ENCODE data around the gene RBM28. TPM values are rescaled to one million over a fixed set of nuclear protein-coding genes. Genes with fewer than 3 reads are reported as not detected.

RBM28 gene
- total RNA-seq, 1 experiment from 2014 or later = 52.7 TPM

DNA sequence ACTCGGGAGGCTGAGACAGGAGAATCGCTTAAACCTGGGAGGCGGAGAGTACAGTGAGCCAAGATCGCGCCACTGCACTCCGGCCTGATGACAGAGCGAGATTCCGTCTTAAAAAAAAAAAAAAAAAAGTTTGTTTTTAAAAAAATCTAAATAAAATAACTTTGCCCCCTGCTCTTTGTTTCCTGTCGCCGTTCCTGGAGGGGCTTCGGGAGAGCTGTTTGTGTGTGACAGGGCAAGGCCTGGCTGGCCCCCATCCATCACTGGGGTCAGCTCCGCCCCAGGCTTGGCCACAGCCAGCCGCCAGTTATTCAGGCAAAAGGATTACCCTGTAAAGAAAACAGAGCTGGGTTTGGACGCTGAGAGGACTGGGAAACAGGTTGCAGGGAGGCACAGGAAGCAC is 86.2 kb downstream of the RBM28 start:
- in situ Hi-C loops (cut with HindIII; ENCODE audit: low pct_unique_long_range_greater_than_20kb, low sequenced_read_pairs) = no loop called here
- no peak for DNase-seq (ENCODE audit: low read depth, low spot score)

DNA sequence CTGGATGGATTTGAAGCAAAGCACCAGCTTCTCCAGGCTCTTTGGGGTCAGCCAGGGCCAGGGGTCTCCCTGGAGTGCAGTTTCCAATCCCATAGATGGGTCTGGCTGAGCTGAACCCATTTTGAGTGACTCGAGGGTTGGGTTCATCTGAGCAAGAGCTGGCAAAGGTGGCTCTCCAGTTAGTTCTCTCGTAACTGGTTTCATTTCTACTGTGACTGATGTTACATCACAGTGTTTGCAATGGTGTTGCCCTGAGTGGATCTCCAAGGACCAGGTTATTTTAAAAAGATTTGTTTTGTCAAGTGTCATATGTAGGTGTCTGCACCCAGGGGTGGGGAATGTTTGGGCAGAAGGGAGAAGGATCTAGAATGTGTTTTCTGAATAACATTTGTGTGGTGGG is 88.4 kb downstream of the RBM28 start:
- in situ Hi-C loops (cut with HindIII; ENCODE audit: low pct_unique_long_range_greater_than_20kb, low sequenced_read_pairs) = no loop called here
- DNase-seq (ENCODE audit: low read depth, low spot score) = no peak

DNA sequence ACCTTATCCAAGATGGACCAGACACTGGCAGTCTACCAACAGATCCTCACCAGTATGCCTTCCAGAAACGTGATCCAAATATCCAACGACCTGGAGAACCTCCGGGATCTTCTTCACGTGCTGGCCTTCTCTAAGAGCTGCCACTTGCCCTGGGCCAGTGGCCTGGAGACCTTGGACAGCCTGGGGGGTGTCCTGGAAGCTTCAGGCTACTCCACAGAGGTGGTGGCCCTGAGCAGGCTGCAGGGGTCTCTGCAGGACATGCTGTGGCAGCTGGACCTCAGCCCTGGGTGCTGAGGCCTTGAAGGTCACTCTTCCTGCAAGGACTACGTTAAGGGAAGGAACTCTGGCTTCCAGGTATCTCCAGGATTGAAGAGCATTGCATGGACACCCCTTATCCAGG is 89.2 kb downstream of the RBM28 start:
- no peak for DNase-seq (ENCODE audit: low read depth, low spot score)
- in situ Hi-C loops (cut with HindIII; ENCODE audit: low pct_unique_long_range_greater_than_20kb, low sequenced_read_pairs) = no loop called here

DNA sequence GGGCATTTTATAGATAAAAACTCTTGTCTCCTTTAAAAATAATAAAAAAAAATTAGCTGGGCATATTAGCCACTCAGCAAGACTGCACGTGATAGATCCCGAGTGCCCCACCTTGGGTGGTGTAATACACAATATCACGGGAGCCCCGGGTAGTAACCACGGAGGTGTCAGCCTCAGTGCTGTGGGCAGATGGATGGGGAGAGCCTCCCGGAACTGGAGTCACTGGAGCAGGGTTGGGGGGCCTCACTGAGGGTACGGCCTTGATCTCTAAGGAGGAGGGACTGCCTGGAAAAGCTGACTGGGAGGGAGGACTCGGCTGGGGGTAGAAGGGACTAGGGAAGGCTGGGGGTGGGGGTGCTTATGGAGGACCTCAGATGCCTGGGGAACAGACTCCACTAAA is 90.0 kb downstream of the RBM28 start:
- no peak for DNase-seq (ENCODE audit: low read depth, low spot score)
- in situ Hi-C loops (cut with HindIII; ENCODE audit: low pct_unique_long_range_greater_than_20kb, low sequenced_read_pairs) = no loop called here

DNA sequence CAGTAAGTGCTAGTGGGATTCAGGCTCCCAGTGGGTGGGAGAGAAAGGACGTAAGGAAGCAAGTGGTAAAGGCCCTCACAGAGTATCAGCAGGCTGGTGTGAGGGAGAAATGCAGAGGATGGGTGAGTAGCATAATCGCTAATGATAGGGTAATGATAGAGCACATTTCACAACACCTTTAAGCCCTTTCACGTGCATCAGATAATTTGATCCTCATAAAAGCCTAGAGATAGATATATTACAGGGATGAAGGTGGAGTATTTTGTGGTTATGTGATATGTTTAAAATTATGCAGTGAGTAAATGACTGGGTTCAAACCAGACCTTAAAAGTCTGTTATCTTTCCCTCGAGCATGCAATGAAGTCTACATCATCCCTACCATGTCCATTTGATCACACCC is 92.4 kb downstream of the RBM28 start:
- in situ Hi-C loops (cut with HindIII; ENCODE audit: low pct_unique_long_range_greater_than_20kb, low sequenced_read_pairs) = no loop called here
- DNase-seq (ENCODE audit: low read depth, low spot score) = no peak

Small RNA genes within 50 kb of the gene (small RNA-seq; reads per million reads assigned to genes)
- gene RNU7-27P = 0 reads per million in 2 experiments

Other genes starting within 250 kb of the RBM28 start
- gene LEP, start 102.6 kb downstream of the RBM28 start, total RNA-seq (2014; rRNA removed; shearing (Covaris generic)) = not detected in 2 replicates
- gene PRRT4, start 17.8 kb upstream of the RBM28 start, total RNA-seq (2014; rRNA removed; shearing (Covaris generic)) = 0.37 and 0.85 TPM in 2 replicates
- 64.3 and 68.3 TPM in 2 replicates for gene IMPDH1, start 66.1 kb upstream of the RBM28 start, total RNA-seq (2014; rRNA removed; shearing (Covaris generic))
- 15.6 and 18.6 TPM in 2 replicates for gene HILPDA, start 112.0 kb upstream of the RBM28 start, total RNA-seq (2014; rRNA removed; shearing (Covaris generic))
- 55.7 and 58.5 TPM in 2 replicates for gene METTL2B, start 132.8 kb upstream of the RBM28 start, total RNA-seq (2014; rRNA removed; shearing (Covaris generic))

All from SK-MEL-5 (cell line).